GM19468 (cell line): ENCODE measurements around the gene GAR1.
"Not testable (repeated sequence)": the region's sequence is repeated elsewhere in the genome, so short reads cannot be mapped to it uniquely, and the experiment has no call there.

Experiments used
- ATAC-seq: cut with Tn5 transposase; IDR thresholded peaks from one replicate; pipeline ENCODE4 v1.9.1; 2021; ENCODE audit warnings: mild to moderate bottlenecking, moderate library complexity, moderate number of reproducible peaks; ENCODE audit not compliant: unreplicated experiment; ENCODE audit errors: extremely low read depth

Gene GAR1

GRCh38 chr4:109836985-109837384, 21.4 kb downstream of the GAR1 start:
- no peak for ATAC-seq

- ATAC-seq: no peak
Observed at GRCh38 chr4:109846395-109847098, 31.0 kb downstream of the GAR1 start.

DNA sequence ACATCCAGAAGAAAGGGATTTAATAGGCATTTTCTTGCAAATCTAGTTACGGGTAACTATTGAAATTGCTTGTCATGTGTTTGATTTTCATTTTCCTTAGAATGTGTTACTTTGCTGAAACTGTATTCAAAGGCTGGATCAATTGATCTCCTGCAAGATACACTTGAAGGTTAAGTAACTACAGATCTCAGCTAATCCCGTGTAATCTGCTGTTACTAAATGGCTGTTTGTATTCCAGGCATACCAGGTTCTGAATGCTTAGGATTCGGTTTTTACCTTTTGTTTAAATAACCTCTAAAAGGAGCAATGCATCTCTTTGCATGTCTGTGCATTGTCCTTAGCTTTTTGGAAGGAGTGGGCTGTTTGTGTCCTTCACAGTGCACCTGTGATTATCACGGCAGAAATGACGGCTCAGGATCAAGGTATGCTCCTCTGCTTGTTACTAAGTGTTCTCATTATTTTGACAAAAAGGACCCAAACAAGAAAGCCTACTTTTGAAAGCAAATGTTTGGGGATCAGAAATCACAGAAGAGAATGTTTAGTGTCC, 32.4 kb downstream of the GAR1 start, which contains the start of gene LRIT3:
Gene LRIT3 (plus strand): TSS at position 212 of the 547 bp plus-strand sequence. CDS start 95 bp downstream, at position 307.
- ATAC-seq: no peak

DNA sequence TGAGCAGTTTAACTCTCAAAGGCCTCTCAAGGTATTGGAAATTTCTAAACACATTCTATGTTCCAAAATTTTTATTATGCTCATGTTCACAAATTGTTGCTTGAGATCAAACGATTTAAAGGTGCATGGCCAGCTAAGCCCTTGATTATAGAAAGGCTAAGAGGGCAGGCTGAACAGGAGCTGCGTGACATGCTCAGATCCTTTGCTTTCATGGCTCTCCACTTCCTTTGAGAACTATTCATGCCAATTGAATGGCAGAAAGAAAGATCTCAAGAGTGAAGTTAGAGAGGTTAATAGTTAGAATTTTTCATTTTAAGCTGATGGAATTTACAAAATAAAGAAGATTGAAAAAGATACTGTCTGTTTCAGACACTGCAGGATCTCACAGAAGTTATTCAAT, 32.9 kb downstream of the GAR1 start:
- no peak for ATAC-seq

DNA sequence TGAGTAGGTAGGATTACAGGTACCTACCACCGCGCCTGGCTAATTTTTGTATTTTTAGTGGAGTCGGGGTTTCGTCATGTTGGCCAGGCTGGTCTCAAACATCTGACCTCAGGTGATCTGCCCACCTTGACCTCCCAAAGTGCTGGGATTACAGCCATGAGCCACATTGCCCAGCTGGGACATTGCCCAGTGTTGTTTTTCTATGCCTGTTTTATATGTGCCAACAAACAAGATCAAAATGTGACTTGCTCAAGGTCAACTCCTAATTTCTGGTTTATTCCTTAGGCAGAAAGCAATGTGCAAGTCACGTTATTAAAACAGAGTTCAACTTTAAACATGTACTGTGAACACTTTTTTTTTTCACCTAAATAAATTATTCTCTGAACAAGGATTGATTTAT, 35.0 kb downstream of the GAR1 start:
- no peak for ATAC-seq

DNA sequence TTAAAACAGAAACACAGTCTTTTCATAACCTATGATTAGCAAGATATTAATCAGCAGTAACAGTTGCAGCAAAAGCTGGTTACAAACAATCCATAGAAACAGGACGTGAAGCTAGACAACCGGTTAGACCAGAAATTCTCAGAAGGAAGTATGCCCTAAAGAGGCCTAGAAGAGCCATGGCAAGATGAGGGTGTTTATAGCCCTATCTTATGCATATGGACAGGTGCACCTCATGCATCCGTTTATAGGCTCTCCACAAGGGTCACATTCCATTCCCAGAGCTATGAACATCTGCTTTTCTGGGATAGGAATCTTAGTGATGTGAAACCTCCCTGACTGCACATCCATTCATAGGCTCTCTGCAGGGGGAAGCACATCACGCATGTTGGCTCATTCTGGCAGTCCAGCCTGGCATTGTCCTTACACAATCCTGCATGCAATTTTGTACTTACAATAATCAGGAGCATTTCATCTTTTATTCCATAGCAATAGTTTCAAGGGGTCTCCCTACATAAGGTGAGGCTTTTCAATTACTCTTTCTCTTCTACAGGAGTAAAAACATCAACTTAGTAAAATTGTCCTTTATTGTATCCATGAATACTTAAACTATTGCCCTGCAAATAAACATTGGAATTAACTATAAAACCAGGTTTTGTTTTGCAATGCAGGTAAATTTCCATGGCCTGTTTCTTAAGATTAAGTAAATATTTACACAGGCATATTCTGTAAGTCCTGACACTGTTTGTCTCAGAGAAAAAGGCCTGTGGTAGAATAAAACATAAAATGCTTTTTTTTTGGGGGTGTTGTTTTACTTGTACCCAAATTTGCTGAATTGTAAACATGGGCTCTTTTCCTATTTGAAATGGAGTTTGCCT, 44.1 kb downstream of the GAR1 start:
- ATAC-seq: not testable (repeated sequence)

DNA sequence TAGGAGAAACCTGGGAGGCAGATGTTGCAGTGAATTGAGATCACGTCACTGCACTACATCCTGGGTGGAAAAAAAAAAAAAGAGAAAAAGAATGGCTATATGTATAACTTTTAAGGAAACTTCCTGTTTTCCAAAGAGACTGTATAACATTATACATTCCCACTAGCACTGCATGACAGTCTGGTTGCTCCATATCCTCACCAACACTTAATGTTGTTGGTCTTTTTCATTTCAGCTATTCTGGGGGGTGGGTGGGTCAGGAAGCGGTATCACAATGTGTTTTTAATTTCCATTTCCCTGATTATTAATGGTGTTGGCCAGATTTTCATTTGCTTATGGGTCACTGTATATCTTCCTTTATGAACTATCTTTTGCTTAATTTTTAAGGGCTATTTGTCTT, 45.7 kb downstream of the GAR1 start:
- ATAC-seq: no peak

- ATAC-seq: no peak
Observed at GRCh38 chr4:109861916-109862511, 46.5 kb downstream of the GAR1 start.

DNA sequence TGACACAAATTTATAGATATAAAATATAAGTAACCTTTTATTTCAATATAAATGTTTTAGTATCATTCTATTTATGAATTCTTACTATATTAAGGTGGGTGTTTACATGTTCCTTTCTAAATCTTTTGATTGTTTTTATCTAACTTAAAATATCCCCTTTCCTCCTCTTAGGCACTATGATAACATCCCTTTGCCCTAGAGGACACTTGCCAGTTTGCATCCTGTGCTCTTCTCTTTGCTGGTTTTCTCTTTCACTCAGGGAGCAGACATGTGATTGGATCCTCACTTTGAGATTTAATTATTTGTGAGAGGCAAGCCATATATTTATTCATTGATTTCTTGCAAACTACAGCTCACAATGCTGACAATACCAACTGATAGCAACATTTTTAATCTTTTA, 48.6 kb downstream of the GAR1 start:
- ATAC-seq: no peak

GRCh38 chr4:109870061-109870460, 54.5 kb downstream of the GAR1 start:
- no peak for ATAC-seq

- no peak for ATAC-seq
Observed at GRCh38 chr4:109872065-109872464, 56.5 kb downstream of the GAR1 start.

- ATAC-seq: no peak
Observed at GRCh38 chr4:109872950-109873656, 57.5 kb downstream of the GAR1 start.

DNA sequence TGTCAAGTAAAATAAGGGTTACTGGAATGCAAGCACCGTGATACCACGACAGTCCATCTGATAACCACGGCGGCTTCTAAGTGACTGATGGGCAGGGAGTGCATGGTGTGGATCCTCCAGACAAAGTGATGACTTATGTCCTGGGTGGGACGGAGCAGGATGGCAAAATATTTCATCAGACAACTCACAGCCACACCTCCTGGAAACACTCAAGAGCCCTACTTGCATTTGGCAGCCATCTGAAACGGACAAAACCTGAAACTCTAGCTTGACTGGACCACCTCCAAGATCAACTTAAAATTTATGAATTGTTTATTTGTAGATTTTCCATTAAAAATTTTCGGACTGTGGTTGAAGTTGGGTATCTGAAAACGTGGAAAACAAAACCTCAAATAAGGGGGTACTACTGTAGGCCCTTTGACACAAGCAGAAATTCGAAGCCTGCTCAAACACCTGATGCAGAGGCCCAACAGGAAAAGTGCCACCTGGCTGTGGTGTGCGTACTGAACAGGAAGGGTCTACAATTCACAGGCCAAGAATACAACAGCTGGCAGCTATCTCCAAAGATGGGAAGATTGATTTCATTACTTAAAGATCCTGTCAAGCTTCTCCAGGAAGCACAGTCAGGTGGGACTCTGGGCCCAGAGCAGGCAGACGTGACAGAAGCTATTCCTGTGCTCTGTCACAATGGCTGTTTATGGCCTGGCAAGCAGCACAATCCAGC, 58.4 kb downstream of the GAR1 start:
- ATAC-seq: no peak
